HG03045 (cell line): ENCODE data around the gene ARHGAP5.
"Not testable (repeated sequence)": the region's sequence is repeated elsewhere in the genome, so short reads cannot be mapped to it uniquely, and the experiment has no call there.

Source experiments
- ATAC-seq: cut with Tn5 transposase; IDR thresholded peaks from one replicate; pipeline ENCODE4 v1.9.1; 2021; ENCODE audit warnings: mild to moderate bottlenecking, moderate library complexity; ENCODE audit not compliant: unreplicated experiment

The ARHGAP5 gene

GRCh38 chr14:32109676-32110547 is 32.8 kb downstream of the ARHGAP5 start:
- no peak for ATAC-seq

- no peak for ATAC-seq
These were observed 33.4 kb downstream of the ARHGAP5 start for GRCh38 chr14:32110548-32110896.

GRCh38 chr14:32121536-32121935 is 44.4 kb downstream of the ARHGAP5 start:
- no peak for ATAC-seq

- no peak for ATAC-seq
These were observed 44.8 kb downstream of the ARHGAP5 start for GRCh38 chr14:32121948-32122347.

GRCh38 chr14:32126899-32127730 is 50.0 kb downstream of the ARHGAP5 start:
- not testable (repeated sequence) for ATAC-seq

- ATAC-seq: not testable (repeated sequence)
These were observed 50.9 kb downstream of the ARHGAP5 start for GRCh38 chr14:32127731-32128654.

- ATAC-seq: no peak
These were observed 51.6 kb downstream of the ARHGAP5 start for GRCh38 chr14:32128703-32129102.

GRCh38 chr14:32129124-32129523 is 52.0 kb downstream of the ARHGAP5 start:
- no peak for ATAC-seq

- ATAC-seq: not testable (repeated sequence)
These were observed 54.6 kb downstream of the ARHGAP5 start for GRCh38 chr14:32131689-32132088.

- no peak for ATAC-seq
These were observed 57.5 kb downstream of the ARHGAP5 start for GRCh38 chr14:32134448-32135097.

DNA sequence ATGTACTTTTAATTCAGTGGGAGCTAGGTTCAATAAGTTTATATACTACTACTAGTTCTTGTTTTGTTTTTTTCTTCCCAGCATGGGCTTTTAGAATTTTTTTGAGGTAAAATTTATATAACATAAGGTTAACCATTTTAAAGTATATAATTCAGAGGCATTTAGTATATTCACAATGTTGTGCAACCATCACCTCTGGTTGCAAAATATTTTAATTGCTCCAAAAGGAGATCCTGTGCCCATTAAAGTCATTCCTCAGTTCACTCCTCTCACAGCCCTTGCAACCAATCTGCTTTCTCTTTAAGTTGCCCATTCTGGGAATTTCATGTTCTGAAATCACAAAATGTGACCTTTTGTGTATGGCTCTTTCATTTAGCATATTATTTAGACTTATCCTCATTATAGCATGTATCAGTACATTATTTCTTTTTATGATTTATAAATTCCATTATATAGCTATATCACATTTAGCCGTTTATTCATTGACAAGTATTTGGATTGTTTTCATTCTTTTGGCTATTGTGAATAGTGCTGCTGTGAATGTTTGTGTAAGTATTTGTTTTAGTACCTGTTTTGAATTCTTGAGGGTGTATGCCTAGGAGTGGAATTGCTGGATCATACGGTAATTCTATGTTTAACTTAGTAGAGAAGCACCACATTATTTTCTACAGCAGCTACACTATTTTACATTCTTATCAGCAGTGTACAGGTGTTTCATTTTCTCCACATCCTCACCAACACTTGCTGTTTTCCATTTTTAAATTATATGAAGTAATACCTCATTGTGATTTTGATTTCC is 59.1 kb downstream of the ARHGAP5 start:
- no peak for ATAC-seq

GRCh38 chr14:32137313-32137712 is 60.2 kb downstream of the ARHGAP5 start:
- ATAC-seq: no peak

DNA sequence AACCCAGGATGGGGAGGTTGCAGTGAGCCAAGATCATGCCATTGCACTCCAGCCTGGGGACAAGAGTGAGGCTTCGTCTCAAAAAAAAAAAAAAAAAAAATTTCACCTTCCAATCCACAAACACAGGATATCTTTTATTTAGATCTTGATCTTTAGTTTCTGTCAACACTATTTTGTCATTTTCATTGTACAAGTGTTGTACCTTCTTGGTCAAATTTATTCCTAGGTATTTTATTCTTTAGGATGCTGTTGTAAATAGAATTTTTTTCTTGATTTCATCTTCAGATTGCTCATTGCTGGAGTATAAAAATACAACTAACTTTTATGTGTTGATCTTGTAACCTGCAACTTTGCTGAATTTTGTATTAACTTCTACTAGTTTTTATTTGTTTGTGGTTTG is 60.8 kb downstream of the ARHGAP5 start:
- no peak for ATAC-seq

DNA sequence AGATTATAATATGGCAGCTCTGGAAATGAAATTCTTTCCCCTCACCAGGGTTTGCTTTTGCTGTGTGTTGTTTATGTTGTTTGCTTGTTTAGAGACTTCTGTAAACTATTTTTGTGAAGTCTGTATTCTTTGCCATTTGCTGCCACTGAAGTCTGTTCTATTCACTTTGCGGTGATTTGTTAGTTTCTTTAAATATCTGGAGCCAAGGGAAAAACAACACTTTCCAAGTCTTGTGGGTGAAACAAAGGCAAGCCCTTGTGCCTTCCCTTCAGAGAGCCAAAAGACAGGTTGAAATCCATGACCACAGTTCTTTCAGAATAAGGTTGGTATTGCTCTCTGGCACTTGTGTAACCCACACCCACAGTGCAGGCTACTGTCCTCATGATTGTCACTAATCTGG is 65.2 kb downstream of the ARHGAP5 start:
- no peak for ATAC-seq

DNA sequence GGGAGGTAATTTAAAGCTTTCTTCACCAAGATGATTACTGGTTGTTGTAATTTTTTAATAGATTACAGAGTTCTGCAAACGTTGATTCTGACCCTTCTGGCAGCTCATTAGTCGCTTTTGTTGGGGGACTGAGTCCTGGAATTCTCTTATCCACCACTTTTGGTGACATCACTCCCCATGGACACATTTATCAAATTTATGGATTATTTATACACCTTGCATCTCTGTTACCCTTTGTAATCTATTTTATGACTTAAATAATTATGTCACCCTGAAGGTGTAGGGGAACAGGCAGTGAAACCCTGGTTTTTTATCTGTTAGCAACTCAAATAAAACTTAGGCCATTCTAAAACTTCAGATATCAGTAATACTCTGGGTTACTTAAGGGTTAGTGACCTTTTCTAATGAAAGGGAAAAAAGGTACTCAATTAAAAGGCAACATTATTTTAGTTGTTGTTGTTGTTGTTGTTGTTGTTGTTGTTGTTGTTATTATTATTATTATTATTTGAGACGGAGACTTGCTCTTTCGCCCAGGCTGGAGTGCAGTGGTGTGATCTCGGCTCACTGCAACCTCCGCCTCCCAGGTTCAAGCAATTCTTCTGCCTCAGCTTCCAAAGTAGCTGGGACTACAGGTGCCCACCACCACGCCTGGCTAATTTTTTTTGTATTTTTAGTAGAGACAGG is 65.8 kb downstream of the ARHGAP5 start:
- no peak for ATAC-seq

DNA sequence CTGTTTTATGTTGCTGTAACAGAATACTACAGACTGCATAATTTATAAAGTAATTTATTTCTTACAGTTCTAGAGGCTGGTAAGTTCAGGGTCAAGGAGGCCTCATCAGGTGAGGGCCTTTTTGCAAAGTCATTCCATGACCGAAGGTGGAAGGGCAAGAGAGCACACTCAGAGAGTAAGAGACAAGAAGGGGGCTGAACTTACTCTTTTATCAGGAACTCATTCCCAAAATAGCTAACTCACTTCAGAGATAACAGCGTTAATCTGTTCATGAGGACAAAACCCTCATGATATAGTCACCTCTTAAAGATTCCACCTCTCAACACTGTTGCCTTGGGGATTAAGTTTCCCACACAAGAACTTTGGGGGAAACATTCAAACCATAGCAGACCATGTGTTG is 73.3 kb downstream of the ARHGAP5 start:
- ATAC-seq: no peak

DNA sequence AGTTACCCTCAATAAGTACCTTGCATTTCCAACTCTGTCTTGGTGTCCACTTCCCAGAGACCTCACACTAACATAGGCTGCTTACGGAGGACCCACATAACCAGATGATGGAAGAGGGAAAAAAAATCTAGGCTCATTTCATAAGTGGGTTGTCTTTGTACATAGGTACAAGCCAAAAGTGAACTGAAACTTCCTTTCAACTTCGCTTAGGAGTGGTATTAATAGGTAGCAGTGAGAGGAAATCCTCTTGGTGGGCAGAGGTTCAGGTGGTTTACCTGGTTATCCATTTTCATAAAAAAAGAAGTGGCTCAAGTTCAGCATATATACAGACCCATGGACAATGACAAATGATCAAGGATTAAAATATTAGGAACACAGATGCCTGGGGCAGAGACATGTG is 88.9 kb downstream of the ARHGAP5 start:
- no peak for ATAC-seq

DNA sequence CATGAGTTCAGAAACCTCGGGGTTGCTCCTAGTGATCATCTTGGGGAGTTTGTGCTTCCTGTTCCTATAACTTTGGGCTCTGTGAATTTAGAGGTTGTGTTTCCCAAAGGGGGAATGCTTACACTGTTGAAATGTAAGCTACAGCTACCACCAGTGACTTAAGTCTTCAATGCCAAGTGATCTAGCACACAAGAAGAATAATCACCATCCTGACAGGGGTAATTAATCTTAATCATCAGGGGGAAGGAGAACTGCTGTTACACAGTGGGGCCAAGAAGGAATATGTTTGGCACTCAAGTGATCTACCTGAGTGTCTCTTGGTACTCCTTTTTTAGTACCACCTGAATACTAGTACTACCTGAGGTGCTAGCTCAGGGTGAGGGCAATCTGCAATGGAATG is 89.8 kb downstream of the ARHGAP5 start:
- ATAC-seq: no peak

DNA sequence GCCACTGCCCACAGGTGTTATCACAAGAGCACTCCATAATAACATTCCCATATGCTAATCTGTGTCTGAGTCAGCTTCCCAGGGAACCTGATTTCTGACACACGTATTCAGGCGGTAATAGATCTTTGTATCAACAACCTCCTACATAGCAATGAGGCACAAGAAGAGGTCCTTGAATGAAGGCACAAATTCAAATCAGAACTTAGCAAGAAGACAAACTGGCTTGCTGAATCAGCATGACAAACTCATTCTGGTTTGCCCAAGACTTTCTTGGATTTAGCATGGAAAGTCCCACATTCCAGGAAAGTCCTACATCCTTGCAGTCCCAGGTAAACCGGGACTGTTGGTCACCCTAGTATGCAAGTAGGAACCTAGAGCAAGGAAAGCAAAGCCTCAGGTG is 90.8 kb downstream of the ARHGAP5 start:
- no peak for ATAC-seq
